ENCODE measurements around the gene SHISA3.

SHISA3 gene

GRCh38 chr4:42359711-42360110 lies 37.6 kb upstream of the SHISA3 start:
- POLR2A ChIA-PET (ENCODE audit: low non-redundant PET): no interaction called here
- CTCF ChIA-PET: interaction anchor here (0.6 to 2.1 kb wide), 2 partner anchors 12 to 152 kb away, joined by 4 to 8 read pairs; no protein-coding TSS in a partner anchor
- TF ChIP-seq CTCF (conservative IDR thresholded peaks at IDR 0.05; ENCODE audit: low read depth): no peak
- H3K27ac ChIP-seq: no peak overlapping the region
- DNase-seq (ENCODE audit: low spot score): no peak

GRCh38 chr4:42360256-42360669 lies 37.0 kb upstream of the SHISA3 start:
- H3K27ac ChIP-seq: no peak overlapping the region
- DNase-seq (ENCODE audit: low spot score): no peak
- POLR2A ChIA-PET (ENCODE audit: low non-redundant PET): no interaction called here
- TF ChIP-seq CTCF (conservative IDR thresholded peaks at IDR 0.05; ENCODE audit: low read depth): no peak
- CTCF ChIA-PET: no interaction called here

GRCh38 chr4:42361456-42361855 lies 35.8 kb upstream of the SHISA3 start:
- POLR2A ChIA-PET (ENCODE audit: low non-redundant PET): no interaction called here
- H3K27ac ChIP-seq: no peak overlapping the region
- CTCF ChIA-PET: no interaction called here
- DNase-seq (ENCODE audit: low spot score): no peak
- no peak for TF ChIP-seq CTCF (conservative IDR thresholded peaks at IDR 0.05; ENCODE audit: low read depth)

GRCh38 chr4:42362591-42362990 lies 34.7 kb upstream of the SHISA3 start:
- DNase-seq (ENCODE audit: low spot score): no peak
- ChIA-PET POLR2A (ENCODE audit: low non-redundant PET) (no interaction called here), CTCF (no interaction called here)
- no peak for TF ChIP-seq CTCF (conservative IDR thresholded peaks at IDR 0.05; ENCODE audit: low read depth)
- H3K27ac ChIP-seq: no peak overlapping the region

- CTCF ChIA-PET: no interaction called here
- no peak for DNase-seq (ENCODE audit: low spot score)
- no peak overlapping the region for H3K27ac ChIP-seq
- TF ChIP-seq CTCF (conservative IDR thresholded peaks at IDR 0.05; ENCODE audit: low read depth): no peak
- POLR2A ChIA-PET (ENCODE audit: low non-redundant PET): no interaction called here
Measured at GRCh38 chr4:42363614-42364013, 33.7 kb upstream of the SHISA3 start.

- no peak overlapping the region for H3K27ac ChIP-seq
- DNase-seq (ENCODE audit: low spot score): no peak
- TF ChIP-seq CTCF (conservative IDR thresholded peaks at IDR 0.05; ENCODE audit: low read depth): no peak
- CTCF ChIA-PET: no interaction called here
- POLR2A ChIA-PET (ENCODE audit: low non-redundant PET): no interaction called here
Measured at GRCh38 chr4:42364266-42365053, 32.8 kb upstream of the SHISA3 start.

Measured in RWPE1 (cell line).